ENCODE data around the gene RGS12.
A peak's percentile ranks its signal among the peaks of the same experiment; 100 is the strongest.
"Not testable (repeated sequence)": the region's sequence is repeated elsewhere in the genome, so short reads cannot be mapped to it uniquely, and the experiment has no call there.

RGS12 gene

DNA sequence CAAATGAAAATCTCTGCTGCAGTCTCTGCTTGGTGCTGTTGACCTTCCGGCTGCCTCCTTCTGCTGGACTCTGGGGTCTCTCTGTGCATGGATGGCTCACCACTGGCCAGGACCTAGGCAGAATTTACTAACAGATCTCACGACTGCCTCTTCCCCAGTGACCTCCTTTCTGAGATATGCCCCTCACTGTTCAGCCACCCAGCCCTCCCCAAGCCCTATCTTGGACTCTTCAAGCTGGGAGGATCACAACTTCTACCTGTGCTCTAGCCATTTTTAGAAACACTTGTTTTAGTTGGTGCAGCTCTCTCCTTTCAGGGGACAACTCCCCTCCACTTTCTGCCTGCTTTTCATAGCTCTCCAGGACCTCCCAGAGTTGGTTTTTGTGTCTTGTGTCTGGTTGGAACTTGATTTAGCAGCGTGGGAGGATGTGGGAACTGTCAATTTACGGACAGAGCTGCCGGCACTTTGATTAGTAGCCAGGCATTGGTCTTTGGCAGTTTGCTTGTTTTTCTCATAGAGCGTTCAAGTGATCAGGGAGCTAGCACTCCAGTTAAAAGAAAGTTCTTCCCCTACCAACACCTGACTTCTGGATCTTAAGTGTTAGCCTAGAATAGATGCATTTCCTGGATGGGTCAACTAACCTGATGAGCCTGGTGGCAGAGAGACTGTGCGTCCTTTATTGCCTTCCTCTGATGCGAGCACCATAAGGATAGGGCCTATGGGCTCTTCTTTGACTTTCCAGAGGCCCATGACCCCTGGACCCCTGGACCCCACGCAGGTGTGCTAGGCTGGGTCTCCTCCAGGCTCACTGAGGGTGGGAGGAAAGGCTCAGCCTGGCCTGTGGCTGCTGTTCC, 6.5 kb downstream of the RGS12 start:
- no peak for DNase-seq

DNA sequence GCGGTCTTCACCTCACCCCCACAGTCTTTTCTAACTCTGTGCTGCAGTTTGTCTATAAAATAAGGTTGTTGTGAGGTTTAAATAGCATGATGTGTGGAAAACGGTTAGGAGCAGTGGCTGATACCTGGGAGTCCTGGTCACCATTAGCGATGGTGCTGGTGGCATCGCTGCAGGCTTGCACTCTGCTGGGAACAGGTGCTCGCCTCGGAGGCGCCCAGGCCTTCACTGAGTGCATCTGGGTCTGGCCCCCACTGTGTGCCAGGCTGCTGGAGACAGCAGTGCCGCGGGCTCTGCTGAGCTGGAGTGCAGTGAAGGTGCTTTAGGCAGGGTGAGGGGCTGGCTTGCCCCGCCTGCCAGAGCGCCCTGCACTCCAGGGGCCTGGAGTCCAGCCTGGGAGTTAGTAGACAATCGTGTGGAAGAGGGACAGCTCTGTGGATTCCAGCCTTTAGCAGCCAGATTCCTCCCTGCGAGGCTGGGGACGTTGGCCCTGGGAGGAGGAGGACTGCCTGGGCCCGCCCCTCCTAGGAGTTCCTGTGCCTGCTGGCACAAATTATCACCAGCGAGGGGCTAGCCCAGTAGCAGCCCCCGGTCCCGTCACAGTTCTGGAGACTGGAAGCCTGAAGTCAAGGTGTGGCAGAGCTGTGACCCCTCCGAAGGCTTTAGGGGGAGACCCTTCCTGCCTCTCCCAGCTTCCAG, 7.3 kb downstream of the RGS12 start:
- DNase-seq, result peak in 2 of 14 donors; percentile 14 to 43

DNA sequence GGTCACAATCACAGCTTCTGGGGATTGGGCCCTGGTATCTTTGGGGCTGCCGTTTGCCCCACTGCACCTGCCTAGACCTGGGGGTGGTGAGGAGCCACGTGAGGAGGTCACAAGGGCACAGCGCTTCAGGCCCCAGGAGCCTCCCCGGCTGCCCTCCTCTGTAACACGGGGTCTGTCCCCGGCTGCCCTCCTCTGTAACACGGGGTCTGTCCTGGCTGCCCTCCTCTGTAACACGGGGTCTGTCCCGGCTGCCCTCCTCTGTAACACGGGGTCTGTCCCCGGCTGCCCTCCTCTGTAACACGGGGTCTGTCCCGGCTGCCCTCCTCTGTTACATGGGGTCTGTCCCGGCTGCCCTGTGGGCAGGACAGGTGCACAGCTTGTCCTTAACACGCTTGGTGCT, 8.1 kb downstream of the RGS12 start:
- DNase-seq, result not testable (repeated sequence)

DNA sequence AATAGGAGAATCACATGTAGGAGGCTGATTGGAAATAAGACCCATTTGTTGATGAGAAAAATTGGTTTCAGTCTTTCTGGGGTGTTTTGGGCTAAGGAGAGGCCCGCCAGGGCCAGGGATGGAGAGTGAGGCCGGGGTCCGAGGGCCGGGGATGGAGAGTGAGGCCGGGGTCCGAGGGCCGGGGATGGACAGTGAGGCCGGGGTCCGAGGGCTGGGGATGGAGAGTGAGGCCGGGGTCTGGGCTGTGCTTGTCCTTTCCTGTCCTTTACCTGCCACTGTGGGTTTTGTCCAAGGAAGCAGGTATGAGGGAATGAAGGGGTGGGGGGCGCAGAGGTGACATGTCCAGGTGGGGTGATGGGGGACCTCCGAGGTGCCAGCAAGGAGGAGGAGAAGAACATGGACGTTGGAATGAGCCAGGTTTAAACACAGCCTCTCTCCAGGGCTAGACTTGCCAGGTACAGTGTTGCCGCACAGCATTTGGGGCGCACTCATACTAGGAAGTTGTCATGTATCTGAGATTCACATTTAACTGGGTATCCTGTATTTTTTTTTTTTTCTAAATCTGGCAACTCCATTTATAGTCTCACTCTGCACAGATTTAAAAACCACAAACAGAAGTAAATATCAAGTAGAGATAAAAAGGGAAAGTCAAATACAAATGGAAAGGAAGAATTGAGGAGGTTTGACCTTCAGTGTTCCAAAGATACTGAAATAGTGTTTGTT, 8.8 kb downstream of the RGS12 start:
- DNase-seq, result no peak

DNA sequence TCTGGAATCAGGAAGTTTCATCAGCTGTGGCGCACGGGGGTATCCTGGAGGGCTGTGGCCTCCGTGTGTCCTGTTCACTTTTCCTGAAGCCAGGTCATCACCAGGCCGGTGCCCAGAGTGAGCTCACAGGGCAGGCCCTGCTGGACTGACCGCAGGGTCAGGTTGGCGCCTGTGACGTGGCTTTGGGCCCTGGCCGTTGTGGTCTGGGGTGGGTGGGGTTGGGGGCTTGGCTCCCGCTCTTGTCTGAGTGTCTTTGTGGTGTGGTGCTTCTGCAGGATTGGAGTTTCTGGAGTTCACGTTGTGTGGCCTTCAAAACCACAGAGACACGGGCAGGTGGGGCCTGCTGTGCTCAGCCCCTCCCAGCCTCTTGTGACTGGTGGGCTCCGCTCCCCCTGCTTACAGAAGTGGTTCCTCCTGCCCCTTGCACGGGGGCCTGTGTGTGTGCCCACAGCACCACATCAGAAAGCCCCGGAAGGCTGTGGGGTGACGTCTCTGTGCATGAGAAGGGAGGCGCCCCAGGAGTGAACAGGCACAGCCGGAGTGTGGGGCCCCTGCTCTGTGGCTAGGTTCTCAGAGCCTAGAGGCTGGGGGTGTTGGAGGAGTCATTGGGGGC, 9.5 kb downstream of the RGS12 start:
- peak in 1 of 14 donors; percentile 40 for DNase-seq

DNA sequence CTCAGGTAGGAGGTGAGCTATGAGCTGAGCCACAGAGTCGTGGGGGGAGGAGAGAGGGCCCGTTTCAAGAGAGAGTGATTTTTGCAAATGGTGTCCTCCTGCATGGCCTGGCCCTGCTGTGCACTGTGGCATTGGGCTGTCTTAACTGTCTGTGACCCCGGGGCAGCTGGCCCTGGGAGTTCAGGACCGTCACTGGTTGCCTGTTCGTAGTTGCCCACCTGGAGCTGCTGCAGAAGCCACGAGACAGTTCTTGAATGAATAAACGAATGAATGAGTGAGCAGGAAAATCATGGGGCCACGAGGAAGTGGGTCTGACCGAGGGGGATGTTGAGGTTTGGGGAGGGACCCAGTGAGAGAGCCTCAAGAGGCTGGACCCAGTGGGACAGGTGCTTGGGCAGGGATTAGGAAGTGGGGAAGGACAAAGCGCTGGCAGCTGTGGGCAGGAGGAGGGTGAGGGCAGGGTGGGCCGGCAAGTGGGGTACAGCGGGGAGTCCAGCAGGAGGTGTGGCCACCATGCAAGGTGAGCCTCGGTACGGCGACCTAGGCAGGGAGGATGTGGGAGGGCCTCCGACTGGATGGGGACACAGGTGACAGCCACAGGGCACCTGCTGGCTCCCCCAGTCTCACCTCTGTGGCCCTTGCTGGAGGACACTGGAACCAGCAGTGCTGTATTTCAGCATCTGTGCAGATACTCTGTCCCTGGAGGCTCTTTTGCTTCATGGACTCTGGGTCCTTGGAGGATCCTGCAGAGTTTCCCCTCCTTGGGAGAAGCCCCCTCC, 10.2 kb downstream of the RGS12 start:
- no peak for DNase-seq

DNA sequence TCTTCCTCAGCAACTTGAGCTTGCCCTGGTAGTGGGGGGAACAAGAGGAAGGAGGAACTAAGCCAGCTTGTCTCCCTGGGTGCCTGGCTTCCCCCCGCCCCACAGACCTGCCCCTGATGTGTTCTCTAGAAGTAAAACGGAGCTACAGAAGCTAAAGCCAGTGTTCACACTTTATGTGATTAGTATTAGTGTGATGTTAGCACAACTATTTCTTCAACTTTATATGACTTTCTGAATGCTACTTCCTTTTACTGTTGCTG, 10.7 kb downstream of the RGS12 start:
- DNase-seq, result no peak

DNA sequence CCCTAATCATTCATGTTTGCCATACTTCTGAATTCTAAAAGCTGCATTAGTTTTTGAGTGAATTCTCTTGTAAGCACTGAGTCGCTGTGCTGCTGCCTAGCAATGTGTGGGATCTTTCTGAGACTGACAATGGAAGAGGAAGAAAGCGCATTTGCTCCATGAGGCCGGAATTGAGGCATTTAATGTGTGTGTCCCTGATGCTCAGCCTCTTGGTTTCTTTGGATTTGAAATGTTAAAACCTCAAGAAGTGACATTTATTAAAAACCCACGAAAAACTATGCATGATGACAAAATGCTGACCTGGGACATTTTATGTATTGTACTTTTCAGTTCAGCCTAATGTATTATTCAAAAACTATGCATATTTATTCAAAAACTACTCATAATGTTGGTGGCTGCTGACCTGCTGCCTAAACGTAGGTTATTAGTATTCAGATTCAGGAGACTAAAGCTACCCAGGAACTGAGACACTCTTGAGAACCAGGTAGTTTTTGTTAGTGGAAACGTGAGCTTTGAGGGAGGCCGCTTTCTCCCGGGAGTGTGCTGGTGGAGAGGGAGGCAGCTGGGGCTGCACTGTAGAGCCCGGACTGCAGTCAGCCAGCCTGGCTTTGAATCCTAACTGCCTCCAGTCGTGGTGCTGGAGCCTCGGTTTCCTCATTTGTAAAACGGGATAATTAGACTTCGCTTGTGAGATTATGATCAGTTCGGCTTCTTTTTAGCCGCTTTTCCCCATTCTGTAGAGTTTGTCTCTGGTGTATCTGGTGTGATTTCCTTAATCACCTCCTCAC, 11.3 kb downstream of the RGS12 start:
- peak in 1 of 14 donors; percentile 64 for DNase-seq

DNA sequence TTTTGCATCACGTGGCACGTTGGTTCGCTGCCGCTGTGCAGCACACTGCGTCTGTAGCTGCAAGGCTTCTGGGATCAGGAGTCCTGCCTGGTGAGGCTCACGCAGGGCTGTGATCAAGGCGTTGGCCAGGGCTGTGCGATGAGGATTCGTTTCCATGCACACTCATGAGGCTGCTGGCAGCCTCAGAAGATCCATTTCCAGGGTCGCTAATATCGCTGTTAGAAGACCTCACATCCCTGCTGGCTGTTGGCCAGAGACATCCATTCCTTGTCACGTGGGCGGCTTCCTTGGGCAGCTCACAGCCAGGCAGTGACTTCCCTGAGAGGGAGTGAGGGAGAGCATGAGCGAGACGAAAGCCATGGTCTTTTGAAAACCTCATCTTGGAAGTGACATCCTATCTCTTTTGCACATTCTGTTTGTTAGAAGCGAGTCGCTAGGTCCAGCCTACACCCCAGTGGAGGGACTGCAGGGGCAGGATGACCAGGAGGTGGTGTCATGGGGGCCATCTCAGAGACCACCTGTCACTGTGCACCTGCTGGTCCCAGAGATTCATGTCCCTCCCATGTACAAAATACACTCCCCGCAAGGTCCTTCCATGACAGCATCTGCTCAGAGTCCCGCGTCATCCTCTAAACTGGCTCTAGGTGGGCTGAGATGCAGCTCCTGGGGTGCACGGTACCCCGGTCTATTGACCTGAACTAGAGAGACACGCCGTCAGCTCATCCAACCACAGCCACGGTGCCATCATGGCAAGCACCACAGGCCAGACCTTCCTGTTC, 12.2 kb downstream of the RGS12 start:
- DNase-seq, result peak in 8 of 14 donors; percentile 23 to 85 (median 36)

DNA sequence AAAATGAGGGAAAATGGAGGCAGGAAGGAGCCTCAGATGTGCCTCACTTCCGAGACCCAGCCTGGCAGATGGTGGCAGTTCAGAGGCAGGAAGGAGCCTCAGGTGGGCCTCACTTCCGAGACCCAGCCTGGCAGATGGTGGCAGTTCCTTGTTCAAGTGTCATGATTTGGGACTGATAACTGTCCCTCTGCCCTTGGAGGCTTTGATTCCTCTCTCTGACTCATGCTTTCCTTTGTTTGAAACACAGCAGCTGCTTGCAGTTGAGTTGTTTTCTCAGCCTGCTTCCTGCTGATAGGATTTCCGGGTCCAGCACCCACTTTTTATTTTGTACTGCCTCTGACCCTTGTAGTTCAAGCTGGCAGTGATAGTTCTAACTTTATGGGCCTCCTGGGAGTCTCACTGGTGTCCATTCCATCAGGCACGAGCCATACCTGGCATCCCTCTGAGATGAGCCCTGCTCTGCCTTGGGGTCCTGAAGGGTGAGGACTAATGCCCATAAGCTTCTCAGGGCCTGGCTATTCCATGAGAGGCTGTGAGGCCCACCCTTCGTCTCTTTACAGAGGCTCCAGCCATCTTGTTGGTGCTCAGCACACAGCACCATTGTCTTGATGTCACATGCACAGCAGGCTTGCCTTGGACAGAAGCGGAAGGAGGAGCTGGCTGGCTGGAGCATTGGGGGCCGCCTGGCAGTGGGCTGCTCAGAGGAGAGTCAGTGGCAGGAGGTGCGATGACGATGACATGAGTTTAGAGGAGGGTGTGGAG, 13.0 kb downstream of the RGS12 start:
- DNase-seq, result peak in 5 of 14 donors; percentile 19 to 62 (median 46)

DNA sequence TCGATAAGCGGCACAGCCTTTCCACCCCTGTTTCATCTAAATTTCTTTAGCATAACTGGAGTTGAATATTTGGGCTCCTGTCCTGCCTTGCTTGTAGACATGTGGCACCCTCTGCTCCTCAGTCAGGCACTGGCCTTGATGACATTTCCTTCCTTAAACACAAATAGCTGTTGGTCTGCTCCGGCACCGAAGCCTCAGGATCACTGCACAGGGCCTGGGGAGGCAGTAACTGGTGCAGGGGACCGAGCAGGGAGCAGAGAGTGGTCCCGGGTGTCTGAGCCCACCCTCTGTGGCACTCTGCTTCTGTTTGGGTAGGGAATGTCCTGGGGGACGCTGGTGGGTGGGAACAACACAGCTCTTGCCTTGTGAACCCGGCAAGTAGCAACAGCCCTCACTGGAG, 13.6 kb downstream of the RGS12 start:
- peak in 2 of 14 donors; percentile 28 to 40 for DNase-seq

DNA sequence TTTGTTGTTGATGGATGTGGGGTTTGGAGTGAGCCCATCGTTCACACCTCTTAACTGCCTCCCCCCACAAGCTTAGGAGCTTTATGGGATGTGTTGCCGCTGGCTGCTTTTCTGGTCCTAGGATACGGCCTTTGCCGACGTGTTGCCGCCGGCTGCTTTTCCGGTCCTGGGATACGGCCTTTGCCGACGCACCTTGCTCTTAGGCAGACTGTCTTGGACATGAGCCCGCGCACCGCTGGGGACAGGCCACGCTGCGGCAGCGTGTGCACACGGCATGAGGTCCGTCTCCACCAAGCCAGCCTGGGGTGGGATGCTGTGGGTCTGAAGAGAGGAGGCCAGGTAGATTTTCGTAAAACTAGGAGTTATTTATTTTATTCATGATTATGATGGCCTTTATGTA, 14.2 kb downstream of the RGS12 start:
- DNase-seq, result no peak

DNA sequence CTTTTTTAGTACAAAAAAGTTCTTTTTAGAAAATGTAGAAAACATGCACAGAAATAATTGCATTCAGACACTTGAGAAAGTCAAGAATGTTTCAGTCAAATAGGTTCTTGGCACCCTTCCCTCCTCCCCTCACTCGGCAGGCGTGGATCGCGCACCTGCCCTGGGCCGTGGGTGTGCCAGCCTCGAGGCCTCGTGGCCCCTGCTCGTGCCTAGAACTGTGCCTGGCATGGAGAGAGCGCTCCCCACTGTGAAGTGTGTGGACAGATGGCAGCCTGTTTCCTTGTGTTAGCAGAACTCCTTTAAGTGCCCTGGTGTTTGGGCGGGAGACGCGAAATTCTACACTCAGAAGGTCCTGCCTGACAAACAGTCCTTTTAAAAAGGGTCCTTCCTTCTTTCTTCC, 14.7 kb downstream of the RGS12 start:
- no peak for DNase-seq

DNA sequence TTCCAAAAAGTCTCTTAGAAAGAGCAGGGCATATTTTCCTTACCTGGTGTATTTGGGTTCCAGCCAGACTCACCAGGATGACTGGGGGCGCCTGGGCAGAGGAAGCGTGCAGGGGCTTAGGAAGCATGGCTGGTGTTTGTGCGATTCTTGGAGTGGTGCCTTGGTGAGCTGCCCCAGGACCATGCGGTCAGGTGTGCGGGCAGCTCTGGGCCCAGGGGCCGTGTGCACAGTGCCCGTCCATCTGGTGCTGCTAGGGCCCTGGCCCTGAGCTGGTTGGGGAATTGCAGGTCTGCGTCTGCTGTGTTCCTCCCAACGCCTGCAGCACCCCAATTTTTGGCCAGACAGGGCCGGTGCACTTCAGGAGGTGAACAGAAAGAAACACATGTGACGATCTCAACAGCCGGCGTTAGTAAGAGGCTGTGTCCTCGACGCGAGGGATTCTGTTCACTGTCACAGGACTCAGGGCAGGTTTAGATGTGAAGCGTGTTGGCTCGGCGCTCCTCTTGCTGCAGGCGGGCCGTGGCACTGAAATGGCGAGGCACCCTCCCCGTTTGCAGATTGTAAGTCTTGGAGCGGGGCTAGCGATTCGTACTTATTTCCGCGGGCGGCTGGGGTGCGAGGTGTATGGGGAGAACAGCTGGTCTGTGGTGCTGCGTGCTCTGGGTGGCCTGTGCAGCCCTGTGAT, 15.2 kb downstream of the RGS12 start:
- peak in 1 of 14 donors; percentile 37 for DNase-seq

DNA sequence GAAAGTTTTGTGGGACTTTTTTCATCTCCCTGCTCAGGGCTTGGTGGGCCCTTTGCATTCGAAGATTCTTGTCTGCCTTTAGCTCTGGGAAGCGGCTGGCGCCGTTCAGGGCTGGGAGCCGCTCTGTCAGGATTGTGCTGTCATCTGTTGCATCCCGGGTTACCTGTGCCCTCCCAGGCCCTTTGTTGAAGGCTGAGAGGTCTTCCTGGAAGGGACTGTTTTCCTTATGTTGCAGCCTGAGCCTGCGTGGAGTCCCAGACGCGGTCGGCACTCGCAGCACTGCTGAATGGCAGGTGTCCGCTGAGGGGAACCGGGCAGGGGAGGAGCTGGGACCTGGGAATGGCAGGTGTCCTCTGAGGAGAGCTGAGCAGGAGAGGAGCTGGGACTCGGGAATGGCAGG, 15.9 kb downstream of the RGS12 start:
- DNase-seq, result no peak

DNA sequence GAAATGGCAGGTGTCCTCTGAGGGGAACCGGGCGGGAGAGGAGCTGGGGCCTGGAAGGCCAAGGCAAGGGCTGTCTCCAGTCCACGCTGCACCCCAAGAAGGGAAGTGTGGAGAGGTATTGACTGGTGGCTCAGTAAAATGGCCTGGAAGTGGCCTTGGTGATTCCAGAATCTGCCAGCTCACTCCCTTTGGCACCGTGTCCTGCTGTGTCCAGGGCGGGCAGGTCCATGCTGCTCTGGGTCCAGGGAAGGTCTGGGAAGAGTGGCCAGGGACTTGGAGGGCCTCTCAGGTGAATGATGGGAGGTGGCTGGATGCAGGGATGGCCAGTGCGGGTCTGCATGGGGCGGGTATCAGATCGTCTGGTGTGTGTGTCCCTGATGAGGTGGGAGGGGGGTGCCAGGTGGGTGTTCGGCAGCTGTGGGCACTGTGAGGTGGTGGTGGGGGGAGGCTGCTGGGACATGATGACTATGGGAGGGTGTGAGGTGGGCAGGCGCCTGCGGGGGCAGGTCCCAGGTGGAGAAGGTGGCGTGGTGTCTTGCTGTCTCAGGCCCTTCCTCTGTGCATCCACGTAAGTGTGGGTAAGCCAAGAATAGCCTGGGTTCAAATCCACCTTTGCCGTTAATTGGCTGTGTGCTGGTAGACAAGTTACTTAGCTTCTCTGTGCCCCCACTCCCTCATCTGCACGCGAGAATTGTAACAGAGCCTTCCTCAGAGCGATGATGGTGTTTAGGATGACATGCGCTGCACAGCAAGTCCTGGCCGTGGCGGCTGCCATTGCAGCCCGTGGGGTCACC, 17.7 kb downstream of the RGS12 start:
- DNase-seq, result no peak

DNA sequence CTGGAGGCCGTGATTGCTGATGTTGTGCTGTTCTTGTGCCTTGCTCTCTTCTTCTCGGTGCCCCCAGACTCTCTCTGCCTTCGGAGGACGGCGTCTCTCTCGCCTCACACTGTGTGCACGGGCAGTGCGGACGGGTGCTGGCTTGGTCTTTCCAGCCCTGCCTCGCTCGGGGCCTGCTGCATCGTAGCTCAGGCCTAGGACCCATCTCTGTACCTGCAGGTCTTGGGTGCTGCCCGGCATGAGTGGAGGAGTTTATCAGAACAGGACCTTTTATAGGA, 18.2 kb downstream of the RGS12 start:
- no peak for DNase-seq

DNA sequence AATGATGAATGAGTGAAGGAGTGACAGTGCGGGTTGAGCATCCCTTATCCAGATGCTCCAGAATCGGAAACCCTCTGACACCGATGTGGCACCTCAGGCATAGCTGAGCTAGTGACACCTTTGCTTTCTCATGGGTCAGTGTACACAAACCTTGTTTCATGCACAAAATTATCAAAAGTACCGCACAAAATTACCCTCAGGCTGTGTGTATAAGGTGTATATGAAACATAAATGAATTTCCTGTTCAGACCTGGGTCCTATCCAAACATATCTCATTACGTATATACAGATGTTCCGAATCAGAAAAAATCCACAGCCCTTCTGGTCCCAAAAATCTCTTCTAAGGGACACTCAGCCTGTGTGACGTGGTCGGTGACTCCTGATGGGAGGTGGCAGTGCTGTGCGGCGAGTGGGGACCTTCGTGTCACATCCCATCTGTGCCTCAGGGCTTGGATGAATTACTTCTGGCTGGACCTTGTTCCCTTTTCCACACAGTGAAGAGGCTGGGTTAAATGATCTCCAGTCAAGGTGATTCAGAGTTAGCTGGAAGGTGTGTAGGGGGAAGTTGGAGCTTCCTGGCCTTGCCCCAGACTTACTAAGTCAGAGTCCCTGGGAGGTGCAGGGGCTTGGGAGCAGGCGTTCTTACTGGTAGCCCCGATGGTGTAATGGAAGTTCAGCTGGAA, 18.8 kb downstream of the RGS12 start:
- DNase-seq, result no peak

All from C1 segment of cervical spinal cord (tissue), 14 donors.